Activated CD4-positive, alpha-beta T cell treated with anti-CD3 and anti-CD28 coated beads, Interleukin-2, amount 50 U/mL, for 4 hours (primary cell): ENCODE results near the gene COL4A6.

ENCODE experiments used
- DNase-seq, 2 experiments: peaks; one replicate each; pipeline ENCODE4 v3.0.0-alpha.2; 2020

Gene COL4A6

GRCh38 chrX:108323751-108324150 is 114.5 kb downstream of the COL4A6 start:
- no peak for DNase-seq

- no peak for DNase-seq
Observed at GRCh38 chrX:108322234-108322633, 116.0 kb downstream of the COL4A6 start.

GRCh38 chrX:108316456-108316855 is 121.8 kb downstream of the COL4A6 start:
- DNase-seq = no peak

GRCh38 chrX:108313669-108314068 is 124.6 kb downstream of the COL4A6 start:
- no peak for DNase-seq

GRCh38 chrX:108312957-108313356 is 125.3 kb downstream of the COL4A6 start:
- DNase-seq = no peak

- no peak for DNase-seq
Observed at GRCh38 chrX:108312011-108312410, 126.2 kb downstream of the COL4A6 start.

GRCh38 chrX:108310506-108310905 is 127.7 kb downstream of the COL4A6 start:
- no peak for DNase-seq

- no peak for DNase-seq
Observed at GRCh38 chrX:108309144-108309543, 129.1 kb downstream of the COL4A6 start.

GRCh38 chrX:108307132-108308085 is 130.8 kb downstream of the COL4A6 start:
- DNase-seq = no peak

GRCh38 chrX:108306086-108306485 is 132.1 kb downstream of the COL4A6 start:
- DNase-seq = no peak

- no peak for DNase-seq
Observed at GRCh38 chrX:108304757-108305156, 133.5 kb downstream of the COL4A6 start.

GRCh38 chrX:108304210-108304609 is 134.0 kb downstream of the COL4A6 start:
- DNase-seq = no peak

- DNase-seq = no peak
Observed at GRCh38 chrX:108303682-108304081, 134.5 kb downstream of the COL4A6 start.

- no peak for DNase-seq
Observed at GRCh38 chrX:108299704-108300103, 138.5 kb downstream of the COL4A6 start.

- no peak for DNase-seq
Observed at GRCh38 chrX:108299101-108299591, 139.1 kb downstream of the COL4A6 start.

GRCh38 chrX:108298165-108298602 is 140.0 kb downstream of the COL4A6 start:
- DNase-seq = no peak

- DNase-seq = no peak
Observed at GRCh38 chrX:108297290-108297689, 140.9 kb downstream of the COL4A6 start.

- no peak for DNase-seq
Observed at GRCh38 chrX:108292053-108292452, 146.2 kb downstream of the COL4A6 start.

- DNase-seq = no peak
Observed at GRCh38 chrX:108285918-108286317, 152.3 kb downstream of the COL4A6 start.

GRCh38 chrX:108285356-108285755 is 152.9 kb downstream of the COL4A6 start:
- DNase-seq = no peak

- DNase-seq = no peak
Observed at GRCh38 chrX:108275732-108276131, 162.5 kb downstream of the COL4A6 start.

GRCh38 chrX:108271397-108271787 is 166.8 kb downstream of the COL4A6 start:
- no peak for DNase-seq

GRCh38 chrX:108270739-108271396 is 167.4 kb downstream of the COL4A6 start:
- no peak for DNase-seq

- DNase-seq = no peak
Observed at GRCh38 chrX:108270280-108270679, 167.9 kb downstream of the COL4A6 start.
